Bronchial epithelial cell (primary cell): ENCODE results near the gene UHRF2. TPM values are rescaled to one million over a fixed set of nuclear protein-coding genes. Genes with fewer than 3 reads are reported as not detected.
"Not testable (repeated sequence)": the region's sequence is repeated elsewhere in the genome, so short reads cannot be mapped to it uniquely, and the experiment has no call there.

ENCODE experiments used
- DNase-seq: peaks from one replicate; pipeline ENCODE4 v3.0.0-alpha.2; 2010; ENCODE audit warnings: low read depth
- FAIRE-seq: peaks from 2 replicates; lab custom pipeline; 2011; peaks lifted over from hg19 to GRCh38; lab: Jason Lieb, UNC
- H3K27me3 ChIP-seq: 2 replicates; pipeline ENCODE4 v1.5.1; 2011; ENCODE audit warnings: low read length; ENCODE audit not compliant: control insufficient read depth, insufficient read depth
- H3K36me3 ChIP-seq: 2 replicates; pipeline ENCODE4 v1.5.1; 2011; ENCODE audit warnings: low read length; ENCODE audit not compliant: control insufficient read depth, insufficient read depth
- H3K4me3 ChIP-seq: 2 replicates; pipeline ENCODE4 v1.5.1; 2011; ENCODE audit warnings: mild to moderate bottlenecking, low read depth, low read length, control low read depth
- CTCF ChIP-seq: IDR thresholded peaks from 2 replicates; pipeline ENCODE4 v1.5.1; 2011; ENCODE audit warnings: mild to moderate bottlenecking, moderate library complexity, low read length, control low read depth, inconsistent platforms; ENCODE audit not compliant: insufficient read depth, severe bottlenecking
- total RNA-seq: library from RNA; depleted of rRNA; stranded (reverse); fragments of >200 nt; gene quantifications from 2 replicates; pipeline ENCODE4 v1.2.1, GENCODE V29; 2014

UHRF2 gene
- total RNA-seq, 1 donor from 2014 or later: 49.5 TPM

- no peak for FAIRE-seq
- DNase-seq: no peak
- Histone ChIP-seq H3K4me3 (no peak overlapping the region), H3K36me3 (no peaks in the 10 kb centered on the region), H3K27me3 (no peaks in the 10 kb centered on the region)
- no peak for TF ChIP-seq CTCF
Measured at GRCh38 chr9:6444128-6444527, 31.1 kb downstream of the UHRF2 start.

- Histone ChIP-seq H3K36me3 (no peaks in the 10 kb centered on the region), H3K27me3 (no peaks in the 10 kb centered on the region), H3K4me3 (no peak overlapping the region)
- FAIRE-seq (no peak), DNase-seq (no peak)
- TF ChIP-seq CTCF: no peak
Measured at GRCh38 chr9:6449086-6449485, 36.1 kb downstream of the UHRF2 start.

- TF ChIP-seq CTCF: no peak
- no peak overlapping the region for H3K4me3 ChIP-seq
- no peaks in the 10 kb centered on the region for H3K36me3 ChIP-seq
- DNase-seq: no peak
- no peak for FAIRE-seq
- H3K27me3 ChIP-seq: no peaks in the 10 kb centered on the region
Measured at GRCh38 chr9:6449645-6450044, 36.6 kb downstream of the UHRF2 start.

- Histone ChIP-seq H3K27me3 (no peaks in the 10 kb centered on the region), H3K36me3 (no peaks in the 10 kb centered on the region), H3K4me3 (no peak overlapping the region)
- TF ChIP-seq CTCF: no peak
- FAIRE-seq (no peak), DNase-seq (no peak)
Measured at GRCh38 chr9:6450641-6451375, 37.8 kb downstream of the UHRF2 start.

GRCh38 chr9:6455292-6455691 lies 42.3 kb downstream of the UHRF2 start:
- H3K4me3 ChIP-seq, H3K36me3 ChIP-seq, DNase-seq, H3K27me3 ChIP-seq, FAIRE-seq: not testable (repeated sequence)

GRCh38 chr9:6458704-6459103 lies 45.7 kb downstream of the UHRF2 start:
- H3K36me3 ChIP-seq, H3K27me3 ChIP-seq, DNase-seq, H3K4me3 ChIP-seq, FAIRE-seq: not testable (repeated sequence)

- H3K27me3 ChIP-seq: no peaks in the 10 kb centered on the region
- no peak overlapping the region for H3K4me3 ChIP-seq
- FAIRE-seq: no peak
- no peak for DNase-seq
- no peak for TF ChIP-seq CTCF
- H3K36me3 ChIP-seq: no peaks in the 10 kb centered on the region
Measured at GRCh38 chr9:6459718-6460117, 46.7 kb downstream of the UHRF2 start.
